Bronchial epithelial cell (primary cell): Measurements from ENCODE around the gene DOLK. TPM values are rescaled to one million over a fixed set of nuclear protein-coding genes. Genes with fewer than 3 reads are reported as not detected.

Experiments
- DNase-seq: peaks from one replicate; pipeline ENCODE4 v3.0.0-alpha.2; 2010; ENCODE audit warnings: low read depth
- FAIRE-seq: peaks from 2 replicates; lab custom pipeline; 2011; peaks lifted over from hg19 to GRCh38; lab: Jason Lieb, UNC
- H3K27me3 ChIP-seq: 2 replicates; pipeline ENCODE4 v1.5.1; 2011; ENCODE audit warnings: low read length; ENCODE audit not compliant: control insufficient read depth, insufficient read depth
- H3K36me3 ChIP-seq: 2 replicates; pipeline ENCODE4 v1.5.1; 2011; ENCODE audit warnings: low read length; ENCODE audit not compliant: control insufficient read depth, insufficient read depth
- H3K4me3 ChIP-seq: 2 replicates; pipeline ENCODE4 v1.5.1; 2011; ENCODE audit warnings: mild to moderate bottlenecking, low read depth, low read length, control low read depth
- total RNA-seq: library from RNA; depleted of rRNA; stranded (reverse); fragments of >200 nt; gene quantifications from 2 replicates; pipeline ENCODE4 v1.2.1, GENCODE V29; 2014
- TF ChIP-seq, protein P1 (sequence below): IDR thresholded peaks from 2 replicates; pipeline ENCODE4 v1.5.1; 2011; ENCODE audit warnings: mild to moderate bottlenecking, moderate library complexity, low read length, control low read depth, inconsistent platforms; ENCODE audit not compliant: insufficient read depth, severe bottlenecking

Gene DOLK
- total RNA-seq, 1 donor from 2014 or later: 22.6 TPM

DNA sequence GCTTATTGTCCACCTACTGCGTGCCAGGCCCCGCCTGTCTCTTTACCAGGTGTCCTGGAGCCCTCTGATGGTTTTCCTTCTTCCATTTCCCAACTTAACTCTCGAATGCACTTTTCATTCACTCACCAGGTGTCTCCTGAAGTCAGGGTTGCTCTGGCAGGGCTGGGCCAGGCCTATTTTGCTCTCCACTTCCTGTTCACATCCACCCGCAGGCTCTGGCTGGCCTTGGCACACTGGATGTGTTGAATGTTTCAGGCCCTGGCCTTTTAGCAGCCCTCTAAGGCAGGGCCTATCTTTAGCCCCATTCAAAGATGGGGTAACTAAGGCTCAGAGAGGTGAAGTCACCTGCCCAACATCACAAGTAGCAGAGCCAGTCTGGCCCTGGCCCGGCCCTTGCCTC lies 49.0 kb downstream of the DOLK start:
- TF ChIP-seq, protein P1, sequence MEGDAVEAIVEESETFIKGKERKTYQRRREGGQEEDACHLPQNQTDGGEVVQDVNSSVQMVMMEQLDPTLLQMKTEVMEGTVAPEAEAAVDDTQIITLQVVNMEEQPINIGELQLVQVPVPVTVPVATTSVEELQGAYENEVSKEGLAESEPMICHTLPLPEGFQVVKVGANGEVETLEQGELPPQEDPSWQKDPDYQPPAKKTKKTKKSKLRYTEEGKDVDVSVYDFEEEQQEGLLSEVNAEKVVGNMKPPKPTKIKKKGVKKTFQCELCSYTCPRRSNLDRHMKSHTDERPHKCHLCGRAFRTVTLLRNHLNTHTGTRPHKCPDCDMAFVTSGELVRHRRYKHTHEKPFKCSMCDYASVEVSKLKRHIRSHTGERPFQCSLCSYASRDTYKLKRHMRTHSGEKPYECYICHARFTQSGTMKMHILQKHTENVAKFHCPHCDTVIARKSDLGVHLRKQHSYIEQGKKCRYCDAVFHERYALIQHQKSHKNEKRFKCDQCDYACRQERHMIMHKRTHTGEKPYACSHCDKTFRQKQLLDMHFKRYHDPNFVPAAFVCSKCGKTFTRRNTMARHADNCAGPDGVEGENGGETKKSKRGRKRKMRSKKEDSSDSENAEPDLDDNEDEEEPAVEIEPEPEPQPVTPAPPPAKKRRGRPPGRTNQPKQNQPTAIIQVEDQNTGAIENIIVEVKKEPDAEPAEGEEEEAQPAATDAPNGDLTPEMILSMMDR: no peak
- peaks cover 20% of the 10 kb centered on the region for H3K36me3 ChIP-seq
- H3K4me3 ChIP-seq: no peak overlapping the region
- no peaks in the 10 kb centered on the region for H3K27me3 ChIP-seq
- DNase-seq: no peak
- FAIRE-seq: no peak

DNA sequence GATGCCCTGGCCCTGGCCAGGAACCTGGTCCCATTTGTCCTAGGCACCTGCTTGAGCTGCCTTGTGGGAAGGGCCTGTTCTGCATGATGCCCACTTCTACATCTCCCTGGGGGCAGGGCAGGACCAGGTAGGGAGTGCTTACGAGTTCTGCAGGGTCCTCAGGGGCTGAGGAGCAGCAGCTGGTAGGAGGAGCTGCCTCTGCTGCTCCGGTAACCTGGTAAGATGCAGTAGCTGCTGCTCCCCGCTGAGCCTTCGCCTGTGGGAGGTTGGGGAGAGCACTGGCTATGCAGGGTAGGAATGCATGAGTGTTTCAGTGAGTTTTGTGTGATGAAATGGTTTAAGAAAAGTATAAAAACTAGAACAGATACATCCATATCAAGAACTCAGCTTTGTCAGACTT lies 51.8 kb downstream of the DOLK start:
- Histone ChIP-seq H3K36me3 (peaks cover 19% of the 10 kb centered on the region), H3K27me3 (no peaks in the 10 kb centered on the region), H3K4me3 (no peak overlapping the region)
- DNase-seq (no peak), FAIRE-seq (no peak)
- TF ChIP-seq, protein P1: no peak

Other genes starting within 250 kb of the DOLK start
- gene PKN3, start 245.1 kb downstream of the DOLK start, total RNA-seq: 1.5 and 2.1 TPM in 2 replicates
- 27.4 and 46.0 TPM in 2 replicates for gene ZDHHC12, start 223.5 kb downstream of the DOLK start, total RNA-seq
- 8.7 and 14.2 TPM in 2 replicates for gene ZER1, start 175.7 kb downstream of the DOLK start, total RNA-seq
- 11.8 and 12.6 TPM in 2 replicates for gene TBC1D13, start 160.3 kb downstream of the DOLK start, total RNA-seq
- gene ENDOG, start 129.1 kb downstream of the DOLK start, total RNA-seq: 36.6 and 54.0 TPM in 2 replicates
- gene SPOUT1, start 117.8 kb downstream of the DOLK start, total RNA-seq: 10.4 and 14.0 TPM in 2 replicates
- 9.0 and 9.5 TPM in 2 replicates for gene KYAT1, start 65.7 kb downstream of the DOLK start, total RNA-seq
- 259 and 329 TPM in 2 replicates for gene LRRC8A, start 65.5 kb downstream of the DOLK start, total RNA-seq
- 1.1 and 3.8 TPM in 2 replicates for gene PHYHD1, start 26.6 kb downstream of the DOLK start, total RNA-seq
- gene NUP188, start 96 bp upstream of the DOLK start, total RNA-seq: 25.8 and 38.5 TPM in 2 replicates
- gene SH3GLB2, start 80.7 kb upstream of the DOLK start, total RNA-seq: 50.5 and 98.1 TPM in 2 replicates
- 12.6 and 25.0 TPM in 2 replicates for gene MIGA2, start 89.0 kb upstream of the DOLK start, total RNA-seq
- 10.0 and 10.8 TPM in 2 replicates for gene DOLPP1, start 133.5 kb upstream of the DOLK start, total RNA-seq
- 13.7 and 40.2 TPM in 2 replicates for gene CRAT, start 163.2 kb upstream of the DOLK start, total RNA-seq
- gene PTPA, start 163.8 kb upstream of the DOLK start, total RNA-seq: 39.5 and 76.0 TPM in 2 replicates
- 15.7 and 19.5 TPM in 2 replicates for gene IER5L, start 230.7 kb upstream of the DOLK start, total RNA-seq